K562 (cell line): Measurements from ENCODE around the gene NCMAP. TPM values are rescaled to one million over a fixed set of nuclear protein-coding genes. Genes with fewer than 3 reads are reported as not detected.

ENCODE experiments used
- MGA ChIP-seq: fragments of 450-650 bp; IDR thresholded peaks from 2 replicates; pipeline ENCODE4 v1.6.1; 2016; ENCODE audit warnings: mild to moderate bottlenecking, moderate library complexity
- polyA plus RNA-seq, 8 experiments: library from polyadenylated mRNA; depleted of rRNA in 4 of 8; stranded (reverse) in 5 of 8; unstranded in 3 of 8; fragments of >200 nt; fragmentation: Nextera tagmentation in 2 of 8; fragmentation: Illumina TruSeq in 1 of 8; extraction: Ambion mirVana in 2 of 8; extraction: Trizol in 1 of 8; gene quantifications; 2 replicates each; pipeline versions ENCODE4 v1.2.1 to v1.2.3, GENCODE V29; 2011 to 2014; ENCODE audit warnings: inconsistent platforms in 1 of 8, missing spikeins in 1 of 8
- total RNA-seq, 7 experiments: library from RNA; depleted of rRNA in 6 of 7; stranded (reverse); fragments of >200 nt in 6 of 7; fragmentation: Illumina TruSeq in 2 of 7; extraction: Trizol in 2 of 7; gene quantifications; 2 replicates each; pipeline versions ENCODE4 v1.2.1 to v1.2.3, GENCODE V29; 2011 to 2021; ENCODE audit warnings: low replicate concordance in 1 of 7

NCMAP gene
- total and polyA plus RNA-seq, 9 of the 15 experiments (the other 6 are each of a cell fraction or from before 2014, with no cell fraction given), result 0.03 TPM; not detected in 8

DNA sequence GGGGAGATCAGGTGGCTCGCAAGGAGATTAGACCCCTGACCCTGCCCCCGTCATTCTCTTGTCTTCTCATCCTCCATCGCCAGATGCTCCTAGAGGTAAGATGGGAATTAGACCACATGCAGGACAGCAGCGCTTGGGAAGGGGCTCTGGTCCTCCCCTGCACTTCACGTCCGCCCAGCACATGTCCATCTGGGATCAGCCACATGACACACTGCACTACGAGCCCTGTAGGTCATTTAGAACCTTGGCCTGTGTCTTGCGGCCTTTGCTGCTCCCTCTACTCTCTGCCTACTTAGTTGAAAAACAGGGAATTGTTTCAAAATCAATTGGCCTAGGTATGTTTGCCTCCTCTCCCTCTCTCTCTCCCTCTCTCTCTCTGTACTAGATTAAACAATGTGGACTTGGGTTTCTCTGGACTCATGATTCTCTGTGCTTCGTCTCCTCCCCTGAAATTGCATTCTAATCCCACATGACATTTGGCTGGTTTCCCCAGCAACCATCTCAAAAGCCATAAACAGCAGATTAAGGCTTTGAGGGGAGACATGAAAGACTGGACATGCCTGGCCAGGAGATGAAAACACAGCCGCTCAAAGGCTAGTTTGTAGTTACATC lies 3.8 kb upstream of the NCMAP start (continued):
- peak; percentile 51; the same call in 1 of the 2 replicates for TF ChIP-seq MGA
